Ovary (tissue), 3 donors: ENCODE results near the gene FAM184A.

Experiments used
- CTCF ChIP-seq, 3 donors: fragments of 450-650 bp in 2 of 3; fragments of 200-600 bp in 1 of 3; IDR thresholded peaks; one replicate each; pipeline versions ENCODE4 v1.5.1 to v1.8.0; 2016 to 2022; ENCODE audit warnings: antibody characterized with exemption in 3 of 3, mild to moderate bottlenecking in 1 of 3
- EP300 ChIP-seq: sonication (generic); formaldehyde crosslinking; IDR thresholded peaks from one replicate; pipeline ENCODE4 v1.6.1; 2017; ENCODE audit warnings: antibody characterized with exemption
- donor health status: DM: no; HTN: no; CAD: no.

DNA sequence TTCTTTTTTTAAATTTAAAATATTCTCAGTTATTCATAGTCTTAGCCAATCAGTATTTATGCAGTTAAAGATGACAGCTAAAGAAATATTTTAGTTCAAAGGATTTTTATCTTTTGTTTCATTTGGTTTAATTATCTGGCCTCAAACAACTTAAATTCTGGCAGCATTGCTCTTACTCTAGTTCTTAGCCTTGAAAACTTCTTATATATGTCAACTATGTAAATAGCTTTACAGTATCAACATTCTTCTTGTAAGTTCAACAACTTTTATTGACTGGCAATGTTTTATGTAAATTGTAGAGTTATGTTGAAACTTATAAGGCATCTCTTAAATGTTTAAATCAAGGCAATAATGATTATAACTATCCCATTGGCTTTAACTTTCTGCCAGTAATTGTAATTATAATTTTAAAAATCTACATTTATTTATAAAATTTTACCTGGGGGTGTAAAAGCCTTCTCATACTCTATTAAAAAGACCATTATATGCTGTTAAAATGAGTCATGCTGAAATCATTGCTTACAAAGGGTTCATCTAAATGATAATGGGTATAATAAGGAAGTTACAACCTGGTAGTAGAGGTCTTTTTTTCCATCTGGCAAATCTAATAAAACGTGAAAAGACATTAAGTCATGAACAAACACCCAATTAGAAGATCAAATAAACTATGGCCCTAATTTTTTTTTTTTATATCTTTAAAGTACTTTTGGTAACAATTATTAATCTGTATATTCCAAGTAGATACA, 45.8 kb upstream of the FAM184A start:
- TF ChIP-seq EP300: no peak
- TF ChIP-seq CTCF (IDR thresholded peaks at IDR 0.05): no peak
